Transverse colon (tissue), 4 donors: ENCODE measurements around the gene FXYD7.

Experiments used
- EP300 ChIP-seq: sonication (generic); formaldehyde crosslinking; IDR thresholded peaks from one replicate; pipeline ENCODE4 v1.6.1; 2017; ENCODE audit warnings: antibody characterized with exemption, low read depth
- POLR2A ChIP-seq: fragments of 450-650 bp; IDR thresholded peaks from one replicate; pipeline ENCODE4 v1.6.1; 2016; ENCODE audit warnings: antibody characterized with exemption, mild to moderate bottlenecking, moderate library complexity
- POLR2AphosphoS5 ChIP-seq, 3 donors: sonication (generic); formaldehyde crosslinking; IDR thresholded peaks; one replicate each; pipeline ENCODE4 v1.6.1; 2016; ENCODE audit warnings: antibody characterized with exemption in 3 of 3
- TF ChIP-seq, protein P1 (sequence below), 5 experiments: fragments of 200-600 bp in 3 of 5; fragments of 450-650 bp in 2 of 5; sonication (generic) in 3 of 5; IDR thresholded peaks; 1 replicate in 2 of 5; 2 replicates in 3 of 5; pipeline ENCODE4 v1.5.1; 2016 to 2017; ENCODE audit warnings: antibody characterized with exemption in 5 of 5, inconsistent platforms in 3 of 5, mild to moderate bottlenecking in 2 of 5, moderate library complexity in 1 of 5

GRCh38 chr19:35142606-35143230 lies 337 bp upstream of the FXYD7 start:
- TF ChIP-seq EP300 (no peak), POLR2A (no peak), POLR2AphosphoS5 (IDR thresholded peaks at IDR 0.05) (no peak)
- TF ChIP-seq, protein P1, sequence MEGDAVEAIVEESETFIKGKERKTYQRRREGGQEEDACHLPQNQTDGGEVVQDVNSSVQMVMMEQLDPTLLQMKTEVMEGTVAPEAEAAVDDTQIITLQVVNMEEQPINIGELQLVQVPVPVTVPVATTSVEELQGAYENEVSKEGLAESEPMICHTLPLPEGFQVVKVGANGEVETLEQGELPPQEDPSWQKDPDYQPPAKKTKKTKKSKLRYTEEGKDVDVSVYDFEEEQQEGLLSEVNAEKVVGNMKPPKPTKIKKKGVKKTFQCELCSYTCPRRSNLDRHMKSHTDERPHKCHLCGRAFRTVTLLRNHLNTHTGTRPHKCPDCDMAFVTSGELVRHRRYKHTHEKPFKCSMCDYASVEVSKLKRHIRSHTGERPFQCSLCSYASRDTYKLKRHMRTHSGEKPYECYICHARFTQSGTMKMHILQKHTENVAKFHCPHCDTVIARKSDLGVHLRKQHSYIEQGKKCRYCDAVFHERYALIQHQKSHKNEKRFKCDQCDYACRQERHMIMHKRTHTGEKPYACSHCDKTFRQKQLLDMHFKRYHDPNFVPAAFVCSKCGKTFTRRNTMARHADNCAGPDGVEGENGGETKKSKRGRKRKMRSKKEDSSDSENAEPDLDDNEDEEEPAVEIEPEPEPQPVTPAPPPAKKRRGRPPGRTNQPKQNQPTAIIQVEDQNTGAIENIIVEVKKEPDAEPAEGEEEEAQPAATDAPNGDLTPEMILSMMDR (IDR thresholded peaks at IDR 0.05): peak in 3 of 5 experiments; percentile 71 to 81 (median 80)
